Tibial nerve (tissue), 4 donors: ENCODE data around the gene SHISAL1.

Experiments
- EP300 ChIP-seq, 2 donors: sonication (generic); formaldehyde crosslinking; IDR thresholded peaks; one replicate each; pipeline ENCODE4 v1.6.1; 2017; ENCODE audit warnings: antibody characterized with exemption in 2 of 2, mild to moderate bottlenecking in 1 of 2
- POLR2A ChIP-seq, 2 donors: fragments of 450-650 bp; IDR thresholded peaks; one replicate each; pipeline ENCODE4 v1.6.1; 2017; ENCODE audit warnings: antibody characterized with exemption in 2 of 2, mild to moderate bottlenecking in 2 of 2, moderate library complexity in 2 of 2
- TF ChIP-seq, protein P1 (sequence below), 5 experiments: fragments of 200-600 bp in 3 of 5; fragments of 450-650 bp in 2 of 5; sonication (generic) in 3 of 5; IDR thresholded peaks; one replicate each; pipeline ENCODE4 v1.5.1; 2016 to 2019; ENCODE audit warnings: antibody characterized with exemption in 5 of 5, mild to moderate bottlenecking in 3 of 5, moderate library complexity in 2 of 5

DNA sequence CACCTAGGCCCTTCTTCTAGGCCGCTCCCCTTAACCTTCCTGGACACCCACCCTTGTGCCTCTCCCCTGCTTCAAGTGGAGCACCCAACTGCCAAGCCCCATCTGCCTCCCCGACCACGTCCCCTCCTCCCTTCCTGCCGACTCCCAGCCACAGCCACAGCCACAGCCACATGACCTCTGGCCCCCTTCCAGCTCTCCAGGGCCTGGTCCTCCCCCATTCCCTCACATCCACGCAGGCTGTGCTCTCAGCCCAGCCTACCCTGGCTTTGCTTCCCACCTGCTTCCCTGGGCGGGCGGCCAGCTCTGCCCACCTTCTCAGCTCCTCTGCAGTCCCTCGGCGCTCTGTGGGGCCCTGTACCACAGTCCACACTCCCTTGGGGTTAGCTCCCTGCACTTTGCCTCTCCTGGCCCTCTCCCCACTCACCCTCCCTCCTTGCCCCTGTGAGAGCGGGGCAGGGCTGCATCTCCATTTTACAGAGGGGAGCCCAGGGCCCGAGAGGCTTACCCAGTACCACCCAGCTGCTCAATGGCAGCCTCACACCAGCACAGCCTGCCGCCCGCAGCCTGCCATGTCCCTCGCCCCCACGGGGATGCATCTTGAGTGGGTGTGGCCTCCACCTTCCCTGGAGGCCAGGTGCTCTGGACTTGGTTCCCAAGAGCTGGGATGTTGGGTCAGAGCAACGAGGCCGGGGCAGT, 111.7 kb downstream of the SHISAL1 start:
- TF ChIP-seq, protein P1, sequence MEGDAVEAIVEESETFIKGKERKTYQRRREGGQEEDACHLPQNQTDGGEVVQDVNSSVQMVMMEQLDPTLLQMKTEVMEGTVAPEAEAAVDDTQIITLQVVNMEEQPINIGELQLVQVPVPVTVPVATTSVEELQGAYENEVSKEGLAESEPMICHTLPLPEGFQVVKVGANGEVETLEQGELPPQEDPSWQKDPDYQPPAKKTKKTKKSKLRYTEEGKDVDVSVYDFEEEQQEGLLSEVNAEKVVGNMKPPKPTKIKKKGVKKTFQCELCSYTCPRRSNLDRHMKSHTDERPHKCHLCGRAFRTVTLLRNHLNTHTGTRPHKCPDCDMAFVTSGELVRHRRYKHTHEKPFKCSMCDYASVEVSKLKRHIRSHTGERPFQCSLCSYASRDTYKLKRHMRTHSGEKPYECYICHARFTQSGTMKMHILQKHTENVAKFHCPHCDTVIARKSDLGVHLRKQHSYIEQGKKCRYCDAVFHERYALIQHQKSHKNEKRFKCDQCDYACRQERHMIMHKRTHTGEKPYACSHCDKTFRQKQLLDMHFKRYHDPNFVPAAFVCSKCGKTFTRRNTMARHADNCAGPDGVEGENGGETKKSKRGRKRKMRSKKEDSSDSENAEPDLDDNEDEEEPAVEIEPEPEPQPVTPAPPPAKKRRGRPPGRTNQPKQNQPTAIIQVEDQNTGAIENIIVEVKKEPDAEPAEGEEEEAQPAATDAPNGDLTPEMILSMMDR (IDR thresholded peaks at IDR 0.05) = no peak
- TF ChIP-seq EP300 (IDR thresholded peaks at IDR 0.05) = no peak
- no peak for TF ChIP-seq POLR2A (IDR thresholded peaks at IDR 0.05)
